ENCODE data around the gene TMEM132D. TPM values are rescaled to one million over a fixed set of nuclear protein-coding genes. Genes with fewer than 3 reads are reported as not detected.

TMEM132D gene
- total RNA-seq, 1 experiment from 2014 or later, result not detected

DNA sequence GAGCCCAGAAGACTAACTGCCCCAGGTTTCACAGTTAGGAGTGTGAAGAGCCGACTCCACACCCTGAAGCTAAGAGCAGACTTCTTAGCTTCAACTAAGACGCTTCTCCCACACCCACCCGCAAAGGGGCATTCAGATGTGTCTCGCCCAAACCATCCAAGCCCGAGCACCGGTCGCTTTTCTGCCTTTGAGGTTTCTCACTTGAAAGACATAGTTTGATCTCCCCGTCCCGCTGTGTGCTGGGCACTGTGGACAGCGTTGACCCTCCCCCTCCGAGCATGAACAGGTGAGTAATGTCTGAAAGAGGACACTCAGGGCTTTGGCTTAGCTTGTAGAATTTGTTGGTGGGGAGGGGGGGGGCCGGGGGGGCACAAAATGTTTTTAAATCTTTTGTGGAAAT is 123.8 kb downstream of the TMEM132D start:
- no peak for ATAC-seq
- TF ChIP-seq SIN3A (IDR thresholded peaks at IDR 0.05; ENCODE audit: borderline replicate concordance, insufficient read depth, low read depth, low read length), result no peak
- H3K4me3 ChIP-seq (ENCODE audit: low read depth in 2 of 2, low read length in 2 of 2), result no peak overlapping the region
- ChIA-PET CTCF (no interaction called here), POLR2A (no interaction called here)
- DNase-seq (ENCODE audit: low read depth, low spot score), result no peak
- H3K9me3 ChIP-seq (ENCODE audit: control insufficient read depth, insufficient read depth, low read depth, low read length), result no peaks in the 10 kb centered on the region
- in situ Hi-C loops (cut with HindIII; ENCODE audit: low pct_unique_long_range_greater_than_20kb, low sequenced_read_pairs), result no loop called here
- BruUV-seq (replicated peaks), result no TSS peak
- H3K27me3 ChIP-seq (ENCODE audit: control insufficient read depth, insufficient read depth, low read length), result no peaks in the 10 kb centered on the region; the same call in 1 of the 2 replicates
- no peaks in the 10 kb centered on the region for H3K36me3 ChIP-seq (ENCODE audit: control insufficient read depth, insufficient read depth, low read length)
- intact Hi-C loops (cut with micrococcal nuclease; ENCODE audit: unreplicated experiment), result no loop called here
- H3K27ac ChIP-seq (ENCODE audit: low read length), result no peak overlapping the region
- no peaks in the 10 kb centered on the region for H3K4me1 ChIP-seq (ENCODE audit: control insufficient read depth, insufficient read depth, low read length)

DNA sequence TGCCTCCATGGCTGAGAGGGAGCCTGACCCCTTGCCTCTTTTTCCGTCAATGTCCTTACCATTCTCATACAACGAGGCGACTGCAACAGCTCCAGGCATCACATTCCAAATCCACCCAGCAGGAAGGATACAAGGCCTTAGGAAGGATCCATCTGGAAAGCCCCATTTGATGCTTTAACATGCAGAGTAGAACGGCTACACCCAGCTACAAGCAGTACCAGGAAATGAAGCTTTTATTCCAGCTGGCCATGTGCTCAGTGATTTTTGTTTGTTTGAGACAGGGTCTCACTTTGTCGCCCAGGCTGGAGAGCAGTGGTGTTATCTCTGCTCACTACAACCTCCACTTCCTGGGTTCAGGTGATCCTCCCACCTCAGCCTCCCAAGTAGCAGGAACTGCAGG is 124.8 kb downstream of the TMEM132D start:
- POLR2A ChIA-PET, result no interaction called here
- no peak for TF ChIP-seq POLR2AphosphoS5 (IDR thresholded peaks at IDR 0.05; ENCODE audit: low read depth, low read length)
- TF ChIP-seq, protein P1, sequence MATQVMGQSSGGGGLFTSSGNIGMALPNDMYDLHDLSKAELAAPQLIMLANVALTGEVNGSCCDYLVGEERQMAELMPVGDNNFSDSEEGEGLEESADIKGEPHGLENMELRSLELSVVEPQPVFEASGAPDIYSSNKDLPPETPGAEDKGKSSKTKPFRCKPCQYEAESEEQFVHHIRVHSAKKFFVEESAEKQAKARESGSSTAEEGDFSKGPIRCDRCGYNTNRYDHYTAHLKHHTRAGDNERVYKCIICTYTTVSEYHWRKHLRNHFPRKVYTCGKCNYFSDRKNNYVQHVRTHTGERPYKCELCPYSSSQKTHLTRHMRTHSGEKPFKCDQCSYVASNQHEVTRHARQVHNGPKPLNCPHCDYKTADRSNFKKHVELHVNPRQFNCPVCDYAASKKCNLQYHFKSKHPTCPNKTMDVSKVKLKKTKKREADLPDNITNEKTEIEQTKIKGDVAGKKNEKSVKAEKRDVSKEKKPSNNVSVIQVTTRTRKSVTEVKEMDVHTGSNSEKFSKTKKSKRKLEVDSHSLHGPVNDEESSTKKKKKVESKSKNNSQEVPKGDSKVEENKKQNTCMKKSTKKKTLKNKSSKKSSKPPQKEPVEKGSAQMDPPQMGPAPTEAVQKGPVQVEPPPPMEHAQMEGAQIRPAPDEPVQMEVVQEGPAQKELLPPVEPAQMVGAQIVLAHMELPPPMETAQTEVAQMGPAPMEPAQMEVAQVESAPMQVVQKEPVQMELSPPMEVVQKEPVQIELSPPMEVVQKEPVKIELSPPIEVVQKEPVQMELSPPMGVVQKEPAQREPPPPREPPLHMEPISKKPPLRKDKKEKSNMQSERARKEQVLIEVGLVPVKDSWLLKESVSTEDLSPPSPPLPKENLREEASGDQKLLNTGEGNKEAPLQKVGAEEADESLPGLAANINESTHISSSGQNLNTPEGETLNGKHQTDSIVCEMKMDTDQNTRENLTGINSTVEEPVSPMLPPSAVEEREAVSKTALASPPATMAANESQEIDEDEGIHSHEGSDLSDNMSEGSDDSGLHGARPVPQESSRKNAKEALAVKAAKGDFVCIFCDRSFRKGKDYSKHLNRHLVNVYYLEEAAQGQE (IDR thresholded peaks at IDR 0.05; ENCODE audit: insufficient read depth in 1 of 2, low read depth in 2 of 2, low read length in 1 of 2), result no peak
- H3K27ac ChIP-seq (ENCODE audit: low read length), result no peak overlapping the region
- H3K4me1 ChIP-seq (ENCODE audit: control insufficient read depth, insufficient read depth, low read length), result no peaks in the 10 kb centered on the region
- in situ Hi-C loops (cut with HindIII; ENCODE audit: low pct_unique_long_range_greater_than_20kb, low sequenced_read_pairs) (no loop called here), intact Hi-C loops (cut with micrococcal nuclease; ENCODE audit: unreplicated experiment) (no loop called here)
- H3K36me3 ChIP-seq (ENCODE audit: control insufficient read depth, insufficient read depth, low read length), result no peaks in the 10 kb centered on the region
- CTCF ChIA-PET, result no interaction called here
- H3K4me3 ChIP-seq (ENCODE audit: low read depth in 2 of 2, low read length in 2 of 2), result no peak overlapping the region
- H3K9me3 ChIP-seq (ENCODE audit: control insufficient read depth, insufficient read depth, low read depth, low read length), result no peaks in the 10 kb centered on the region
- no peak for DNase-seq (ENCODE audit: low read depth, low spot score)
- BruUV-seq (replicated peaks), result no TSS peak
- no peaks in the 10 kb centered on the region; the same call in 1 of the 2 replicates for H3K27me3 ChIP-seq (ENCODE audit: control insufficient read depth, insufficient read depth, low read length)
- no peak for ATAC-seq

DNA sequence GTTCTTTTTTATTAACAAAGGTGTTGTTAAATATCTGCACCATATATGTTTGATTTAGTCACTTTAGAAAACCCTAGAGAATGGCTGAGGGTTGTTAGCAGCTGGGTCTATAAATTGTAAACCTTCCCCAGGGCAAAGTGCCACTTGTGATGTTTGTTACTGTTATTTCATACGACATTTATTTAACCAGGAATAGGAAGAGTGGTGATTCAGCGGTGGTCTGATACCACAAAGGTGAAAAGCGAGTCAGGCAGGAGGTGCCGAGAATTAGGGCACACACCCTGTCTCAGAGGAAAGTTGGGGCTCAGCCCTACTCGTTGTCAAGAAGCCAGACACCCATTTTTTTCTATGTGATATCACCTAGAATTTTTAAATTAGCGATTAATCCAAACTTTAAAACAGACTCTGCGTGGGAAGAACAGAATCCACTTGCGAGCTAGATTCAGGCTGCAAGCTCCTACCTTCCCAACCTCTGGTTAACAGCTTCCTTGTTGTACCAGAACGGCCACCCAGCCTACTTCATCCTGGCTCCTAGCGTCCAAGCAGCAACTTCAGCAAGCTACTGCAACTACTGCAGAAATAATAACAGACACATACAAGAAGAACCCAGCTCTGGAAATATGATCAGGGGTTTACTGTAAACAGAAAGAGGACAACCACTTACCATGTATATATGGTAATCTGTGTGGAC is 126.7 kb downstream of the TMEM132D start:
- Histone ChIP-seq H3K27ac (ENCODE audit: low read length) (no peak overlapping the region), H3K9me3 (ENCODE audit: control insufficient read depth, insufficient read depth, low read depth, low read length) (no peaks in the 10 kb centered on the region), H3K36me3 (ENCODE audit: control insufficient read depth, insufficient read depth, low read length) (no peaks in the 10 kb centered on the region), H3K27me3 (ENCODE audit: control insufficient read depth, insufficient read depth, low read length) (no peaks in the 10 kb centered on the region; the same call in 1 of the 2 replicates), H3K4me3 (ENCODE audit: low read depth in 2 of 2, low read length in 2 of 2) (no peak overlapping the region), H3K4me1 (ENCODE audit: control insufficient read depth, insufficient read depth, low read length) (no peaks in the 10 kb centered on the region)
- POLR2A ChIA-PET, result no interaction called here
- no peak for DNase-seq (ENCODE audit: low read depth, low spot score)
- CTCF ChIA-PET, result no interaction called here
- no peak for ATAC-seq
- TF ChIP-seq, protein P2, sequence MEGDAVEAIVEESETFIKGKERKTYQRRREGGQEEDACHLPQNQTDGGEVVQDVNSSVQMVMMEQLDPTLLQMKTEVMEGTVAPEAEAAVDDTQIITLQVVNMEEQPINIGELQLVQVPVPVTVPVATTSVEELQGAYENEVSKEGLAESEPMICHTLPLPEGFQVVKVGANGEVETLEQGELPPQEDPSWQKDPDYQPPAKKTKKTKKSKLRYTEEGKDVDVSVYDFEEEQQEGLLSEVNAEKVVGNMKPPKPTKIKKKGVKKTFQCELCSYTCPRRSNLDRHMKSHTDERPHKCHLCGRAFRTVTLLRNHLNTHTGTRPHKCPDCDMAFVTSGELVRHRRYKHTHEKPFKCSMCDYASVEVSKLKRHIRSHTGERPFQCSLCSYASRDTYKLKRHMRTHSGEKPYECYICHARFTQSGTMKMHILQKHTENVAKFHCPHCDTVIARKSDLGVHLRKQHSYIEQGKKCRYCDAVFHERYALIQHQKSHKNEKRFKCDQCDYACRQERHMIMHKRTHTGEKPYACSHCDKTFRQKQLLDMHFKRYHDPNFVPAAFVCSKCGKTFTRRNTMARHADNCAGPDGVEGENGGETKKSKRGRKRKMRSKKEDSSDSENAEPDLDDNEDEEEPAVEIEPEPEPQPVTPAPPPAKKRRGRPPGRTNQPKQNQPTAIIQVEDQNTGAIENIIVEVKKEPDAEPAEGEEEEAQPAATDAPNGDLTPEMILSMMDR (IDR thresholded peaks at IDR 0.05), result no peak
- TF ChIP-seq, protein P1 (IDR thresholded peaks at IDR 0.05; ENCODE audit: insufficient read depth in 1 of 2, low read depth in 2 of 2, low read length in 1 of 2), result no peak
- TF ChIP-seq POLR2AphosphoS5 (IDR thresholded peaks at IDR 0.05; ENCODE audit: low read depth, low read length), result no peak
- TF ChIP-seq SIN3A (IDR thresholded peaks at IDR 0.05; ENCODE audit: borderline replicate concordance, insufficient read depth, low read depth, low read length), result no peak
- no peak for TF ChIP-seq TCF7L2 (IDR thresholded peaks at IDR 0.05; ENCODE audit: low read depth, low read length)
- no TSS peak for BruUV-seq (replicated peaks)
- intact Hi-C loops (cut with micrococcal nuclease; ENCODE audit: unreplicated experiment), result no loop called here
- in situ Hi-C loops (cut with HindIII; ENCODE audit: low pct_unique_long_range_greater_than_20kb, low sequenced_read_pairs), result no loop called here
